Measurements from ENCODE around the gene NFAT5.
"Not testable (repeated sequence)": the region's sequence is repeated elsewhere in the genome, so short reads cannot be mapped to it uniquely, and the experiment has no call there.

NFAT5 gene

DNA sequence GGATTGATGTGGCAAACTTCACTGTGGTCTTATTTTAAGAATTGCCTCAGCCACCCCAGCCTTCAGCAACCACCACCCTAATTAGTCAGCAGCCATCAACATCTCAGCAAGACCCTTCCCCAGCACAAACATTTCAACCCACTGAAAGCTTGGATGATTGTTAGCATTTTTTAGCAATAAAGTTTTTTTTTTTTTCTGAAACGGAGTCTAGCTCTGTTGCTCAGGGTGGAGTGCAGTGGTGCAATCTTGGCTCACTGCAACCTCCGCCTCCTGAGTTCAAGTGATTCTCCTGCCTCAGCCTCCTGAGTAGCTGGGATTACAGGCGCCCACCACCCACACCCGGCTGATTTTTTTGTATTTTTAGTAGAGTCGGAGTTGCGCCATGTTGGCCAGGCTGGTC, 19.1 kb upstream of the NFAT5 start:
- DNase-seq; in situ Hi-C loops (cut with HindIII; ENCODE audit: low pct_ligation_motif_present, low pct_unique_long_range_greater_than_20kb, low sequenced_read_pairs): not testable (repeated sequence)

DNA sequence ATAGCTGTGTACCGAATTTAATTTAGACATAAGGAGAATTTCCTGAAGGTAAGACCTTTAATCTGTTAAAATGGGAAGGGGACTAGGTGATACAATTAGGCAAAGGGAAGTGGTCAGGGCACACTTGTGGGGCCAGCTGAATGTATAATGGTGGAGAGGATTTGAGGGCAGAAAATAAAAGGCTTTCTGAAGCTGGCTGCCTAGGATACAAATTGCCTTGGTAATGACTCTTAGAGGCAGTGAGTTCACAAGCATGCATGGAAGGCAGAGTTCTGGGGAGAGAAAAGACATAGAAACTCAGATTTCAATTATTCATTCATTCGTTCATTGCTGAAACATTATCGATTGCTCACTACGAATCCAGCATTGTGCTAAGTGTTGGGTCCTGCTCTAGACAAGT, 12.4 kb upstream of the NFAT5 start:
- no peak for DNase-seq
- in situ Hi-C loops (cut with HindIII; ENCODE audit: low pct_ligation_motif_present, low pct_unique_long_range_greater_than_20kb, low sequenced_read_pairs) = no loop called here

DNA sequence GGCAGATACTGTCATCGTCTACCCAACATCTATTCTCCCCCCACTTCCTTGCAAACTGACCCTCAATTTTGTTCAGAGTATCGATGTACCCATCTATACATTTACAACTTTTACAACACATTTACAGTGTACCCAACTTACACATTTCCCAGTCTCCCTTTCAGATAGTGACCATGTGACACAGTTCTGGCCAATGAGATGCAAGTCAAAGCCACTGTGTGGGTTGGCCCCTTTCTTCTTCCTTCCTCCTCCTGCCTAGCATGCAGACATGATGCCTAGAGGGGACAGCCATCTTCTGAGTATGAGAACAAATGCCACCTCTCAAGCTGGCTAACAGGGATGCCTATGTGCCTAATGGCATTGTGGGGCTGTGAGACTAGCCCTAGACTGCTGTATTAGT, 11.3 kb upstream of the NFAT5 start:
- no peak for DNase-seq
- in situ Hi-C loops (cut with HindIII; ENCODE audit: low pct_ligation_motif_present, low pct_unique_long_range_greater_than_20kb, low sequenced_read_pairs) = no loop called here

DNA sequence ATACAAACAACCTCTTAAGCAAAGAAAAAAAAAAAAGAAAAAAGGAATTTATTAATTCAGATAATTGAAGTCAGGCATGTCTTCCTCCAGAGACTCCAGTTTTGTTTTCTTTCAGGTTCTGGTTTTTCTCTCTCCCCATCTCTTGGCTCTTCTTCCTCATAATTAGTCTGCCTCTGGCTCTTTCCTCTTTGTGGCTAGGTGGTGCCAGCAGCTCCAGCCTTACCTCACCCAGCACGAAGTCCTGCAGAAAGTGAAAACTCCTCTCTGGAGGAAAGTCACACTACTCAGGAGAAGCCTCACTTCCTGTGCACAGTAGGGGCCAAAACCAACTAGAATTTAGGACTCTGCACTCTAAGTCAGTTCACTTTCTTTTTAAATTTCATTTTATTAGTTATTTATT, 10.3 kb upstream of the NFAT5 start:
- in situ Hi-C loops (cut with HindIII; ENCODE audit: low pct_ligation_motif_present, low pct_unique_long_range_greater_than_20kb, low sequenced_read_pairs) = no loop called here
- DNase-seq = no peak

DNA sequence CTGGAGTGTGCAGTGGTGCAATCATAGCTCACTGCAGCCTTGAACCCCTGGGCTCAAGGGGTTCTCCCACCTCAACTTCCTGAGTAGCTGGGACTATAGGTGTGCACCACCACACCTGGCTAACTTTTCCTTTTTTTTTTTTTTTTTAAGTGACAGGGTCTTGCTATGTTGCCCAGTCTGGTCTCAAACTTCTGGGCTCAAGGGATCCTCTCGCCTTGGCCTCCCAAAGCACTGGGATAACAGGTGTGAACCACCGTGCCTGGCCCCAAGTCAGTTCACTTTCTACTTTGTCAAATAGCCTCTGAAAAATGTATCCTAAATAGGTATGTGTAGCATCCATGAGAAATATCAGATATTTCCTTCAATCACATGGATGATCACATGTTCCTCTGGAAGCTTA, 9.9 kb upstream of the NFAT5 start:
- DNase-seq = no peak
- in situ Hi-C loops (cut with HindIII; ENCODE audit: low pct_ligation_motif_present, low pct_unique_long_range_greater_than_20kb, low sequenced_read_pairs) = no loop called here

DNA sequence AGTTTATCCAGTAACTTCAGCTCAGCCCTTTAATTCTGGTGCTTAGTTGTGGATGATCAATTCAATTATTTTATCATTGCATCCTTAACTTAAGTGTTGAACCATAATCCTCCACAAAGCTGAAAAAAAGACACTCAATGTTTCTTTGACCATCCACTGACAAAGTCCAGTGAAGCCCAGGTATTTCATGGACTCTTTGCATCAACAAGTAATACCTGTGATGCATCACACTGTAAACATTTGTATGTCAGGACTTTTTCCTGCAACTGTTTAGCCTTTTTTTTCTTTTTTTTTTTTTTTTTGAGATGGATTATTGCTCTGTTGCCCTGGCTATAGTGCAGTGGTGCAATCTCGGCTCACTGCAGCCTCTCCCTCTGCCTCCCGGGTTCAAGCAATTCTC, 6.6 kb upstream of the NFAT5 start:
- in situ Hi-C loops (cut with HindIII; ENCODE audit: low pct_ligation_motif_present, low pct_unique_long_range_greater_than_20kb, low sequenced_read_pairs) = no loop called here
- no peak for DNase-seq

DNA sequence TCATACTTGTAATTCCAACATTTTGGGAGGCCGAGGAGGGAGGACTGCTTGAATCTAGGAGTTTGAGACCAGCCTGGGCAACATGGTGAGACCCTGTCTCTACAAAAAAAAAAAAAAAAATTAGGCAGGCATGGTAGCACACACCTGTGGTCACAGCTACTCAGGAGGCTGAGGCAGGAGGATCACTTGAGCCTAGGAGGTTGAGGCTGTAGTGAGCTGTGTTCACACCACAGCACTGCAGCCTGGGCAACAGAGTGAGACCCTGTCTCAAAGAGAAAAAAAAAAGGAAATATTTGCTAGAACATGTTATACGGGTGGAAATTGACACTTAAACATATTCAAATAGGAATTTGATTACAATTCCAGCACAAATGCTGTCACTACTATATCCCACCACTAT, 4.4 kb upstream of the NFAT5 start:
- DNase-seq; in situ Hi-C loops (cut with HindIII; ENCODE audit: low pct_ligation_motif_present, low pct_unique_long_range_greater_than_20kb, low sequenced_read_pairs): not testable (repeated sequence)

DNA sequence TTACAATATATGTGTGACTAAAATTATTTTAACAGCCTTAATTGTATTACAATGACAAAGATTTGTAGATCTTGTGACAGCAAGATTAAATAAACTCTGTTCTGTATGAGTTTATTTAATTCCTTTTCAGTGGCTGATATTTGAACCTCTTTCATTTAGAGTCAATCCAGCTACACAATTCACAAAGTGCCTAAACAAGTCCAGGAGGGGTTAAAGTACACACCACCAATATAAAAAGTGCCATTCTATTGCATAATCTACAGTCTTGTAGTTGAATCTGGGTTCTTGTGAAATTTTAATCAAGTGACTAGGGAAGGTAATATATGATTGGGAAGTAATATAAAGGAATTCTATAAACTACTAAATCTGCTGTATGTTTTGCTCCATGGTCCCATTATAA, 3.9 kb upstream of the NFAT5 start:
- in situ Hi-C loops (cut with HindIII; ENCODE audit: low pct_ligation_motif_present, low pct_unique_long_range_greater_than_20kb, low sequenced_read_pairs) = no loop called here
- DNase-seq = no peak

DNA sequence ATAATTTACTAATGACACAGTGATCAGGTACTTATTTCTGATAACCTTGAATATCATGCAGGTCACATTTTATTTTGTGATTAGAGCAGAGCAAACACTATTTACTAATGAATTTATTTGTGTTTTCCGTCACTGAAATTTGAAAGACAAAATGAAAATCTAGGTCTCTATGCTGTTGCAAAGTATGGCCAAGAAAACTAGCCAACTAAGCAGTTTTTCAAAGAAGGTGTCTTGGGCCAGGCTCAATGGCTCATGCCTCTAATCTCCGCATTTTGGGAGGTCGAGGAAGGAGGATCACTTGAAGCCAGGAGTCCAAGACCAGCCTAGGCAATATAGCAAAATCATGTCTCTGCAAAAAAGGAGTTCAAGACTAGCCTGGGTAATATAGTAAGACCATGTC, 3.0 kb upstream of the NFAT5 start:
- in situ Hi-C loops (cut with HindIII; ENCODE audit: low pct_ligation_motif_present, low pct_unique_long_range_greater_than_20kb, low sequenced_read_pairs) = no loop called here
- no peak for DNase-seq

DNA sequence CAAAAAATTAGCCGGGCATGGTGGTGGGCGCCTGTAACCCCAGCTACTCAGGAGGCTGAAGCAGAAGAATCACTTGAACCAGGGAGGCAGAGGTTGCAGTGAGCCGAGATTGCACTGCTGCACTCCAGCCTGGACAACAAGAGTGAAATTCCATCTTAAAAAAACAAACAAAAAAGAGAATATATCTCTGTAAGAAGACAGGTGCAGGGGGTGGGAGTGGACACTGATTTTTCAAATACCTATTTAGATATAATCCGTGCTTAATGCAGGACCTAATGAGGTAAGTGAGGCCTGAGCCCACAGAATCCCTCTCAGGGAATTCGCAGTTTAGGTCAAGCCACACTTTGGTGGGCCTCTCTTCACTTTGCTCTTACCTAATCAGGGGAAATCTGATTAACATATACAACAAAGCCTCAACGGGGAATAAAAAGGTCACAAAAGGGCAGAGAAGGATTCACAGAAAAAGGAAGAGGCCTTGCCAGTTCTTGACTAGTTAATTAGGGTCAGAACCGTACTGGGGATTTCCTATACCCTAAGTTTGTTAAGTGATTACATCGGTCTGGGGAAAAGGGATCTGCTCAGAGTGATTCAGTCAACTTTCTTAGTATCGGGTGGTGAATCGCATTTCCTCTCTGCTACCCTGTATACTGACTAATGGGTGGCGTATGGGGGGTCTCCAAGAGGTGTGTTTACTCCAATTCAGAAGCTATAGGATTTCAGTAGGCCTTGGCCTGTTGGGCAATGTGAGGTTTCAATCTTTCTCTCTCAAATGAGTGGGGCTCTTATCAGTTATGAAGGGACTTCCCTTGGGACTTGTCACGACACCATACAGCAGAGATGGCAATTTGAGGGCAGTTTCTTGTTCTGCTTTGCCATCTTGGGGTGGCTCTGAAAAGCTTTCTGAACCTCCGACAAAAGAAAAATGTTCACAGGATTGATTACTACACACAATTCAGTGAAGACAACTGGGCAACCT, 1.9 kb upstream of the NFAT5 start:
- peak; percentile 32 for DNase-seq
- in situ Hi-C loops (cut with HindIII; ENCODE audit: low pct_ligation_motif_present, low pct_unique_long_range_greater_than_20kb, low sequenced_read_pairs) = no loop called here

DNA sequence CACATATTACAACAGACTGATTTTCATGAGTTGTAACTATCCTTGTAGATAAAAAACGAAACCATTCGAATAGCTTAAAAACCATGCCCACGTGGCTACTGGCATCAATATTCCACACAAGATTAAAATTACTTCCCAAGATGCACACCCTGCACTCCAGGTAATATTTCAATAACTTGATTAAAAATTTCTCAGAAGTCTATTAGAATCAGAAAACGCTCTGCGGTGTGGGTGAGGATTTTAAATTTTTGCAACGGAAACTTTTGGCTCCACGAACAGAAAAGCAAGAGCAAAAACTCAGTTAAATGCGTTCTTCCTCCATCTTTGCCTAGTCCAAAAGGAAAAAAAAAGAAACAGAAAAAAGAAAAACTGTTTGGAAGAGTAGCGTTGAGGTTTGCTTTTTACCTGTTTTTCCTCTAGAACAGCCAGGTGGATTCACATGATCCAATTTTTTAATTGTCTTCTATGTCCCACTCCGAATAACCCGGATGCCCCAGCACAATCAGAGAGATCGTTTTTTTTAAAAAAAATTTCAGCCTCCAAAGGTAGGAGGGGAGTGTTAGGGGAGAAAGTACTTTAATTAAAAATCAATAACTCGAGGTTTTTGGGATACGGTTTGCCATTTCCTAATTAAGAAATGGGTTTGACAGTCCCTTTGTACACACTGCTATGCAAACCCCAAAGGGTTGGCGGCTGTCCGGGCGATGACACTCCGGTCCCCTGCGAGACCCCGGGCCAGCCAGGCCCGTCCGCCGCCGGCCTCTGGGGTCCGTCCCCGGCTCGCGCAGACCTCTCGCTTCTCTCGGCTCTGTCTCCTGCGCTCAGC, 708 bp upstream of the NFAT5 start:
- in situ Hi-C loops (cut with HindIII; ENCODE audit: low pct_ligation_motif_present, low pct_unique_long_range_greater_than_20kb, low sequenced_read_pairs) = no loop called here
- peak; percentile 56 for DNase-seq

DNA sequence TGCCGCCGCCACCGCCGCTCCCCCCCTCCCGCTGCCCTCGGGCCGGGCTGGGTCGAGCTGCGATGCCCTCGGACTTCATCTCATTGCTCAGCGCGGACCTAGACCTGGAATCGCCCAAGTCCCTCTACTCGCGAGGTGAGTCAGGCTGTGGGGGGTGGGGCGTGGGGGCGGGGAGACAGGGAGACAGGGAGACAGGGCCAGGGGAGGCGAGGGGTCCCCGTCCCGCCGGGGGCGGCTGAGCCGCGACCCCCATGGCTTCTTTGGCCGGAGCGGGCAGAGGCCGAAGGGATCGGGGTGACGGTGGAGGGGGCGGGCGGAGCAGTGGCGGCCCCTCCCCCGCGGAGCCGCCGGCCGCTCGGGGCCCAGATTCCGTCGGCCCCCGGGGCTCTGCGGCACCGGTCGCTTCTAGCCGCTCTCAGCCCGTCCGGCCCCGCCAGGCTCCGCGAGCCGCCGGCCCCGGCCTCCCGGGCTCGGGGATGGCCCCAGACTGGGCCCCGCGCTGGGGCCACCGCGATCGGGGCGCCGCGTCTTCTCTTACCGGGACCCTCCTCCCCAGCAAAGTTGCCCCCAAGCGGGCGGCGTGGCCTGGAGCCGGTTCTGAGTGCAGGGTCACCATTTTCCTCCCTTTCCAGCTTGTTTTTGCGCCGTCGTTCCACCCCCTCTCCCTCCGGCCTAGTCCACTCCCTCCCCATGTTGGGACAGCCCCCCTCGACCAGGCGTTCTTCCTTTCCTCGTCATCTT, 644 bp downstream of the NFAT5 start:
- in situ Hi-C loops (cut with HindIII; ENCODE audit: low pct_ligation_motif_present, low pct_unique_long_range_greater_than_20kb, low sequenced_read_pairs) = no loop called here
- peak; percentile 81 for DNase-seq

DNA sequence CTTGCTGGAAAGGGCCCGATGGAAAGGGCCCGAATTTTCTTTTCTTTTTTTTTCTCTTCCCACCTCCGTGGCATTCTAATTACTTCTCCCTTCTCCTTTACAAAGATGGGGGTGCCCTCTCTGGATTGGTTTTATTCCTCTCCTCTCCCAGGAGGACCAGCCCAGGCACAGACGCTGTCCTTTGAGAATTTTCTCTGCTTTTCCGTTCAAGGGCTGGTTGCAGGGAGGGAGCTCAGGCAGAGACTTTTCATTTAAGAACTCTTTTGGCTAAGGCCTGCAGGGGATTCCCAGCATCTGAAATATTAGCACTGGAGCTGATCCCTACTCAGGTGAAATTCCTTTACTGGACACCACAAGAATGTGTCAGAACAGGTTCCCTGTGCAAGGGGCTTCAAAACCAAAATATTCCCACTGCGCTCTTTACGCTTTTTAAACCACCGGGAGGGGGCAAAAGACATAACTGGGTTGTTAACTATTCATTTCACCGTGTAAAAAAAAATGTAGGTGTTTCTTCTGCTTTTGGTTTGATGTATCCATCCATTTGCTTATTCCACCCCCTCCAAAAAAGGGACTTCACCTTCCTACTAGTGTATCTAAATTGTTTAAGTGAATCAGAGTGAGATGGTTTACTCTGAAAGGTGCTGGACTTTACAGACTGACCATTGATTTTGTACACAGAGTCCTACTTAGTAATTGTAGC, 1.4 kb downstream of the NFAT5 start:
- peak; percentile 59 for DNase-seq
- in situ Hi-C loops (cut with HindIII; ENCODE audit: low pct_ligation_motif_present, low pct_unique_long_range_greater_than_20kb, low sequenced_read_pairs) = no loop called here

DNA sequence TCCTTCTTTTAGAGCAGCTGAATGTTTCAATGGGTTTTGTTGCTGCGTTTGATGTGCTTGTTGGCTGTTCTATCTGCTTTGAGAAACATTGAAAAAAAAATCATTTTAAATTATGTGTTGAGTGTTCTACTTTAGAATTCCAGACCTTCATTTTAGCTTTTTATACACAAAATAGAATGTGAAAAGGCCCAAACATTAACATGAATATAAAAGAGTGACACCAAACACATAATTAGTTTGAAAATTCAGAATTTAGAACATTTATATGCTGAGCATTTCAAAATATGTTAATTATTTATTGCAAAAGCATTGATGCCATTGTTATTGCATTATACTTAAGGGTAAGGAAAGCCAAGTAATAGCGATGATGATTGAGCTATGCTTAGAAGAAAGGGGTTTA, 2.9 kb downstream of the NFAT5 start:
- in situ Hi-C loops (cut with HindIII; ENCODE audit: low pct_ligation_motif_present, low pct_unique_long_range_greater_than_20kb, low sequenced_read_pairs) = no loop called here

DNA sequence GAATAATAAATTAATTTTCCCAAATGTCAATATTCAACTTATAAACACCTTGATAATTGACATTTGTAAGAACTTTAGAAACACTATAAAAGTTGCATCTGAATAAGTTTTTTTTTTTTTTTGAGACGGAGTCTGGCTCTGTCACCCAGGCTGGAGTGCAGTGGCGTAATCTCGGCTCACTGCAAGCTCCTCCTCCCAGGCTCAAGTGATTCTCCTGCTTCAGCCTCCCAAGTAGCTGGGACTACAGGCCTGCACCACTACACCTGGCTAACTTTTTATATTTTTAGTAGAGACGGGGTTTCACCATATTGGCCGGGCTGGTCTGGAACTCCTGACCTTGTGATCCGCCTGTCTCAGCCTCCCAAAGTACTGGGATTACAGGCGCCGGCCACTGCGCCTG, 13.0 kb downstream of the NFAT5 start:
- DNase-seq; in situ Hi-C loops (cut with HindIII; ENCODE audit: low pct_ligation_motif_present, low pct_unique_long_range_greater_than_20kb, low sequenced_read_pairs): not testable (repeated sequence)

More for the DNA sequence above, 2.9 kb downstream of the NFAT5 start:
- no peak for DNase-seq

DNA sequence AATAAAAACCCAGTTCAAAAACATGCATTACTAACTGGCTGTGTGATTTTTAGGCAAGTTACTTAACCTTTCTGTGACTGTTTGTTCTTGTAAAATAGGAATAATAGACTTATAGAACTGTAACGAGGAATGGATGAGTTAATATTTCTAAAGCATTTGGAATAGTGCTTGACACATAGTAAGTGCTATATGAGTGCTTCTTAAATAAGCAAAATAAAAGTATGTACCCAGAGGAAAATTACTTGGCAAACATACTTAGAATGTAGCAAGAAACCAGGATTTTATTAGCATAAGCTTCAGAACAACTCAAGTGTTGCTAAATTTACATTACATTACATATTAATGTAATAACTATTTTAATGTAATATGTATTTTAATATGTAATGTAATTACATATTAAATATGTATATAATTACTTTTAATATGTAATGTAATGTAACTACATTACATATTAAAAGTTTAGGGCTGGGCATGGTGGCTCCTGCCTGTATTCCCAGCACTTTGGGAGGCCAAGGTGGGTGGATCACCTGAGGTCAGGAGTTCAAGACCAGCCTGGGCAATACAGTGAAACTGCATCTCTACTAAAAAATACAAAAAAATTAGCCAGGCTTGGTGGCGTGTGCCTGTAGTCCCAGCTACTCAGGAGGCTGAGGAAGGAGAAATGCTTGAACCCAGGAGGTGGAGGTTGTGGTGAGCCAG, 14.2 kb downstream of the NFAT5 start:
- in situ Hi-C loops (cut with HindIII; ENCODE audit: low pct_ligation_motif_present, low pct_unique_long_range_greater_than_20kb, low sequenced_read_pairs) = no loop called here
- DNase-seq = no peak

DNA sequence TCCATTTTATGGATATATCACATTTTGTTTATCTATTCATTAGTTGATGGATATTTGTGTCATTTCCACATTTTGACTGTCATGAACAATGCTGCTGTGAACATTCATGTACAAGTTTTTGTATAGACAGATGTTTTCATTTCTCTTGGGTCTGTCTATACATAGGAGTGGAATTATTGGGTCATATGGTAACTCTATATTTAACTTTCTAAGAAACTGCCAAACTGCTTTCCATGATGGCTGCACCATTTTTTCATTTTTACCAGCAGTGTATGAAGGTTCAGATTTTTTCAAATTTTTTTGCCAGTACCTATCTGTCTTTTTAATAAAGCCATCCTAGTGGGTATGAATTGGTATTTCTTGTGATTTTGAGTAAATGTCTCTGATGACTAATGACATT, 15.5 kb downstream of the NFAT5 start:
- DNase-seq = no peak
- in situ Hi-C loops (cut with HindIII; ENCODE audit: low pct_ligation_motif_present, low pct_unique_long_range_greater_than_20kb, low sequenced_read_pairs) = no loop called here

DNA sequence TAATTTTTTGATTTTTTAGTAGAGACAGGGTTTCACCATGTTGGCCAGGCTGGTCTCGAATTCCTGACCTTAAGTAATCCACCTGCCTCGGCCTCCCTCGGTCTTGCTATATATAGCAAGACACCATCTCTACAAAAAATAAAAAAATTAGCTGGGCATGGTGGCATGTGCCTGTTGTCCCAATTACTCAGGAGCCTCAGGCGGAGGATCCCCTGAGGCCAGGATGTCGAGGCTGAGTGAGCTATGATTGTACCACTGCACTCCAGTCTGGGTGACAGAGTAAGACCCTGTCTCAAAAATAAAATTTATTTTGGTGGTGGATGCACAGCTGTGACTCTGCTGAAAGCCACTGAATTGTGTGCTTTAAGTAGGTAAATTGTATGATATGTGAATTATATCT, 18.7 kb downstream of the NFAT5 start:
- in situ Hi-C loops (cut with HindIII; ENCODE audit: low pct_ligation_motif_present, low pct_unique_long_range_greater_than_20kb, low sequenced_read_pairs) = not testable (repeated sequence)

More for the DNA sequence above, 18.7 kb downstream of the NFAT5 start:
- not testable (repeated sequence) for DNase-seq

Measured in ACHN (cell line).